Panc1 (cell line): ENCODE results near the gene PIEZO1. TPM values are rescaled to one million over a fixed set of nuclear protein-coding genes. Genes with fewer than 3 reads are reported as not detected.
A peak's percentile ranks its signal among the peaks of the same experiment; 100 is the strongest.

Source experiments
- ATAC-seq: fragments of 200-7000 bp; cut with Tn5 transposase; 2 replicates; pipeline ENCODE4 v1.9.1; 2020; ENCODE audit warnings: mild to moderate bottlenecking, moderate library complexity
- BruUV-seq: library from RNA; stranded (reverse); fragments of 400-500 nt; replicated peaks from 2 replicates; lab custom pipeline; 2021; lab: Mats Ljungman, UMichigan
- CTCF ChIA-PET: fragments of 300-600 bp; sonication (Branson Sonifier 250); formaldehyde crosslinking; loops from one replicate; lab custom pipeline; 2022; ENCODE audit warnings: antibody characterized with exemption; lab: Charles Lee
- POLR2A ChIA-PET: fragments of 300-600 bp; sonication (Branson Sonifier 250); formaldehyde crosslinking; loops from one replicate; lab custom pipeline; 2022; ENCODE audit warnings: antibody characterized with exemption; lab: Charles Lee
- DNase-seq: peaks from one replicate; pipeline ENCODE4 v3.0.0-alpha.2; 2010; ENCODE audit warnings: low read depth, low spot score
- H3K27ac ChIP-seq: 2 replicates; pipeline ENCODE4 v1.5.1; 2011; ENCODE audit warnings: mild to moderate bottlenecking, low read length, inconsistent platforms
- H3K27me3 ChIP-seq: fragments of 200-500 bp; sonication (Bioruptor generic); 2 replicates; pipeline ENCODE4 v1.6.0; 2014; ENCODE audit warnings: low read length, inconsistent platforms; ENCODE audit not compliant: control insufficient read depth, insufficient read depth
- H3K36me3 ChIP-seq: fragments of 200-500 bp; sonication (Bioruptor generic); 2 replicates; pipeline ENCODE4 v1.5.1; 2014; ENCODE audit warnings: inconsistent platforms, mild to moderate bottlenecking, low read length, moderate library complexity; ENCODE audit not compliant: control insufficient read depth, insufficient read depth
- H3K4me1 ChIP-seq: 2 replicates; pipeline ENCODE4 v1.5.1; 2011; ENCODE audit warnings: inconsistent platforms, mild to moderate bottlenecking, low read length, moderate library complexity; ENCODE audit not compliant: control insufficient read depth, insufficient read depth
- H3K4me3 ChIP-seq, 2 experiments: 2 replicates each; pipeline ENCODE4 v1.5.1; 2011 to 2012; ENCODE audit warnings: low read depth in 2 of 2, low read length in 2 of 2, mild to moderate bottlenecking in 2 of 2, inconsistent platforms in 1 of 2, moderate library complexity in 1 of 2
- H3K9me3 ChIP-seq: fragments of 200-500 bp; sonication (Bioruptor generic); 2 replicates; pipeline ENCODE4 v1.5.1; 2014; ENCODE audit warnings: low read depth, mild to moderate bottlenecking, inconsistent platforms, low read length, moderate library complexity; ENCODE audit not compliant: control insufficient read depth, insufficient read depth
- POLR2AphosphoS5 ChIP-seq: IDR thresholded peaks from 2 replicates; pipeline ENCODE4 v1.6.1; 2012; ENCODE audit warnings: mild to moderate bottlenecking, low read depth, low read length, moderate library complexity
- SIN3A ChIP-seq: IDR thresholded peaks from 2 replicates; pipeline ENCODE4 v1.6.1; 2012; ENCODE audit warnings: low read depth, mild to moderate bottlenecking, low read length, moderate library complexity, borderline replicate concordance; ENCODE audit not compliant: insufficient read depth
- TCF7L2 ChIP-seq: IDR thresholded peaks from 2 replicates; pipeline ENCODE4 v1.6.1; 2011; ENCODE audit warnings: mild to moderate bottlenecking, low read depth, low read length, inconsistent platforms
- in situ Hi-C: cut with HindIII; loops from 2 replicates; pipeline ENCODE4 v1.10.0; 2016; ENCODE audit warnings: low sequenced_read_pairs, low pct_unique_long_range_greater_than_20kb
- intact Hi-C: fragments of 100-400 bp; cut with micrococcal nuclease; formaldehyde crosslinking; loops from one replicate; pipeline ENCODE4 v1.10.0; 2022; ENCODE audit not compliant: unreplicated experiment
- total RNA-seq: library from RNA; stranded (reverse); gene quantifications from one replicate; pipeline ENCODE4 v1.2.1, GENCODE V29; 2021; ENCODE audit not compliant: unreplicated experiment
- TF ChIP-seq, protein P1 (sequence below), 2 experiments: IDR thresholded peaks; 2 replicates each; pipeline ENCODE4 v1.6.1; 2011 to 2012; ENCODE audit warnings: low read depth in 2 of 2, control low read depth in 1 of 2, low read length in 1 of 2, mild to moderate bottlenecking in 1 of 2, moderate library complexity in 1 of 2; ENCODE audit not compliant: insufficient read depth in 1 of 2
- TF ChIP-seq, protein P2 (sequence below): fragments of 450-650 bp; IDR thresholded peaks from 2 replicates; pipeline ENCODE4 v1.5.1; 2017; ENCODE audit warnings: mild to moderate bottlenecking

PIEZO1 gene
- total RNA-seq, 1 experiment from 2014 or later = 175 TPM

DNA sequence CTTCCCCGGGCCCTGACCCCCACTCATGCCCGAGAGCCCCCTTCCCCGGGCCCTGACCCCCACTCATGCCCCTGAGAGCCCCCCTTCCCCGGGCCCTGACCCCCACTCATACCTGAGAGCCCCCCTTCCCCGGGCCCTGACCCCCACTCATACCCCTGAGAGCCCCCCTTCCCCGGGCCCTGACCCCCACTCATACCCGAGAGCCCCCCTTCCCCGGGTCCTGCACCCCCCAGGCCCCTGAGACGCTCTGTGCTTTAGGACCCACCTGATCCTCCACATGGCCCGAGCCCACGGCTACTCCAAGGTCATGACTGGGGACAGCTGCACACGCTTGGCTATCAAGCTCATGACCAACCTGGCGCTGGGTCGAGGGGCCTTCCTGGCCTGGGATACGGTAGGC is 72.0 kb downstream of the PIEZO1 start:
- Histone ChIP-seq H3K4me1 (no peaks in the 10 kb centered on the region; the same call in 1 of the 2 replicates), H3K27ac (no peak overlapping the region), H3K27me3 (no peaks in the 10 kb centered on the region), H3K36me3 (no peaks in the 10 kb centered on the region; the same call in 1 of the 2 replicates), H3K9me3 (no peaks in the 10 kb centered on the region), H3K4me3 (no peak overlapping the region)
- TF ChIP-seq SIN3A = no peak
- TF ChIP-seq, protein P1, sequence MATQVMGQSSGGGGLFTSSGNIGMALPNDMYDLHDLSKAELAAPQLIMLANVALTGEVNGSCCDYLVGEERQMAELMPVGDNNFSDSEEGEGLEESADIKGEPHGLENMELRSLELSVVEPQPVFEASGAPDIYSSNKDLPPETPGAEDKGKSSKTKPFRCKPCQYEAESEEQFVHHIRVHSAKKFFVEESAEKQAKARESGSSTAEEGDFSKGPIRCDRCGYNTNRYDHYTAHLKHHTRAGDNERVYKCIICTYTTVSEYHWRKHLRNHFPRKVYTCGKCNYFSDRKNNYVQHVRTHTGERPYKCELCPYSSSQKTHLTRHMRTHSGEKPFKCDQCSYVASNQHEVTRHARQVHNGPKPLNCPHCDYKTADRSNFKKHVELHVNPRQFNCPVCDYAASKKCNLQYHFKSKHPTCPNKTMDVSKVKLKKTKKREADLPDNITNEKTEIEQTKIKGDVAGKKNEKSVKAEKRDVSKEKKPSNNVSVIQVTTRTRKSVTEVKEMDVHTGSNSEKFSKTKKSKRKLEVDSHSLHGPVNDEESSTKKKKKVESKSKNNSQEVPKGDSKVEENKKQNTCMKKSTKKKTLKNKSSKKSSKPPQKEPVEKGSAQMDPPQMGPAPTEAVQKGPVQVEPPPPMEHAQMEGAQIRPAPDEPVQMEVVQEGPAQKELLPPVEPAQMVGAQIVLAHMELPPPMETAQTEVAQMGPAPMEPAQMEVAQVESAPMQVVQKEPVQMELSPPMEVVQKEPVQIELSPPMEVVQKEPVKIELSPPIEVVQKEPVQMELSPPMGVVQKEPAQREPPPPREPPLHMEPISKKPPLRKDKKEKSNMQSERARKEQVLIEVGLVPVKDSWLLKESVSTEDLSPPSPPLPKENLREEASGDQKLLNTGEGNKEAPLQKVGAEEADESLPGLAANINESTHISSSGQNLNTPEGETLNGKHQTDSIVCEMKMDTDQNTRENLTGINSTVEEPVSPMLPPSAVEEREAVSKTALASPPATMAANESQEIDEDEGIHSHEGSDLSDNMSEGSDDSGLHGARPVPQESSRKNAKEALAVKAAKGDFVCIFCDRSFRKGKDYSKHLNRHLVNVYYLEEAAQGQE (IDR thresholded peaks at IDR 0.05; ENCODE audit: insufficient read depth in 1 of 2, low read depth in 2 of 2, low read length in 1 of 2) = no peak
- DNase-seq (no peak), ATAC-seq (no peak)
- intact Hi-C loops (no loop called here), in situ Hi-C loops (no loop called here)
- POLR2A ChIA-PET = no interaction called here
- no TSS peak for BruUV-seq
- CTCF ChIA-PET = no interaction called here

DNA sequence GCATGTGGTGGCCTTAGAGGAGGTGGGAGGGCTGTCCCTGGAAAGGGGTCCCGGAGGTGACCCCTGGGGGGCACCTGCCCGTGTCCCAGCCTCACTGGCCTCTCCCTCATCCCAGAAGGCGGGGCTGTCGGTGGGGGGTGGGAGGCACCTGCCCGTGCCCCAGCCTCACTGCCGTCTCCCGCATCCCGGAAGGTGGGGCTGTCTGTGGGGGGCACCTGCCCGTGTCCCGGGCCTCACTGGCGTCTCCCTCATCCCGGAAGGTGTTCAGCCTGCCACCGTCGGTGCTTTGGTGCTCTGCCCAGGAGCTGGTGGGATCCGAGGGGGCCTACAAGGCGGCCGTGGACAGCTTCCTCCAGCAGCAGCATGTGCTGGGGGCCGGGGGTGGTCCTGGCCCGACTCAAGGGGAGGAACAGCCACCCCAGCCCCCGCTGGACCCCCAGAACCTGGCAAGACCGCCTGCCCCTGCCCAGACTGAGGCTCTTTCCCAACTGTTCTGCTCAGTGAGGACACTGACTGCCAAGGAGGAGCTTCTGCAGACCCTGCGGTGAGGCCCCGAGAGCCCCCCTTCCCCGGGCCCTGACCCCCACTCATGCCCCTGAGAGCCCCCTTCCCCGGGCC is 72.5 kb downstream of the PIEZO1 start:
- H3K9me3 ChIP-seq = no peaks in the 10 kb centered on the region
- intact Hi-C loops (no loop called here), in situ Hi-C loops (no loop called here)
- ChIA-PET POLR2A (no interaction called here), CTCF (no interaction called here)
- H3K4me3 ChIP-seq = no peak overlapping the region
- H3K36me3 ChIP-seq = no peaks in the 10 kb centered on the region
- ATAC-seq (peak; percentile 18), DNase-seq (no peak)
- H3K27me3 ChIP-seq = no peaks in the 10 kb centered on the region
- H3K27ac ChIP-seq = no peak overlapping the region
- H3K4me1 ChIP-seq = no peaks in the 10 kb centered on the region; the same call in 1 of the 2 replicates
- BruUV-seq = no TSS peak
- no peak for TF ChIP-seq SIN3A
- TF ChIP-seq TCF7L2 = peak; percentile 22; the same call in 1 of the 2 replicates

DNA sequence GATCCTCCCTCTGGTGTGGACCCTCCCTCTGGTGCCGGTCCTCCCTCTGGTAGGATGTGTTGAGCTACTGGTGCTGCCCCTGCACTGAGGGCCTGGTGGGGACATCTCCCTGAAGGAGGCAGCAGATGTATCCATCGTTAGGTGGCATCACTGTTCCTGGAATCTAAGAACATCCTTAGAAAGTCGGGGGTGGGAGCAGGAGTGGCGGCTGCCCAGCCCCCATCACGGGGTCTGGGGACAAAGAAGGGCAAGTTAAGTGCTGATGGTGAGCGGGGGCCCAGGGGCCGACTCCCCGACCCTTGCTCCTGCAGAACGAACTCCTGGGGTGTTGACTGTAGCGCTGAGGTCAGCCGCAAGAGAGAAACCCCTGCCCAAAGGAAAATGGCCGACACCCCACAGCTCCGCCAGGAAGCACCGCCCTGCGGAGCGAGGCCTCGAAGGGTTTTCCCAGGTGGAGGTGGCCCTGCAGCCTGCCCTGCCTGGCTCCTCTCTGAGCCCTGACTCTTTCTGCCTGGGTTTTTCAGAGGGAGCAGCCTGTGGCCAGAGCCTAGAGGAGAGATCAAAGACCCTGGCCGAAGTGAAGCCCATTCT is 73.2 kb downstream of the PIEZO1 start:
- TF ChIP-seq, protein P1 (IDR thresholded peaks at IDR 0.05; ENCODE audit: insufficient read depth in 1 of 2, low read depth in 2 of 2, low read length in 1 of 2) = no peak
- TF ChIP-seq, protein P2, sequence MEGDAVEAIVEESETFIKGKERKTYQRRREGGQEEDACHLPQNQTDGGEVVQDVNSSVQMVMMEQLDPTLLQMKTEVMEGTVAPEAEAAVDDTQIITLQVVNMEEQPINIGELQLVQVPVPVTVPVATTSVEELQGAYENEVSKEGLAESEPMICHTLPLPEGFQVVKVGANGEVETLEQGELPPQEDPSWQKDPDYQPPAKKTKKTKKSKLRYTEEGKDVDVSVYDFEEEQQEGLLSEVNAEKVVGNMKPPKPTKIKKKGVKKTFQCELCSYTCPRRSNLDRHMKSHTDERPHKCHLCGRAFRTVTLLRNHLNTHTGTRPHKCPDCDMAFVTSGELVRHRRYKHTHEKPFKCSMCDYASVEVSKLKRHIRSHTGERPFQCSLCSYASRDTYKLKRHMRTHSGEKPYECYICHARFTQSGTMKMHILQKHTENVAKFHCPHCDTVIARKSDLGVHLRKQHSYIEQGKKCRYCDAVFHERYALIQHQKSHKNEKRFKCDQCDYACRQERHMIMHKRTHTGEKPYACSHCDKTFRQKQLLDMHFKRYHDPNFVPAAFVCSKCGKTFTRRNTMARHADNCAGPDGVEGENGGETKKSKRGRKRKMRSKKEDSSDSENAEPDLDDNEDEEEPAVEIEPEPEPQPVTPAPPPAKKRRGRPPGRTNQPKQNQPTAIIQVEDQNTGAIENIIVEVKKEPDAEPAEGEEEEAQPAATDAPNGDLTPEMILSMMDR = no peak
- TF ChIP-seq SIN3A = no peak
- no peak for TF ChIP-seq POLR2AphosphoS5
- TF ChIP-seq TCF7L2 = peak; percentile 84
- intact Hi-C loops (no loop called here), in situ Hi-C loops (no loop called here)
- ChIA-PET POLR2A (no interaction called here), CTCF (no interaction called here)
- peaks cover 5% of the 10 kb centered on the region for H3K4me1 ChIP-seq
- H3K27me3 ChIP-seq = no peaks in the 10 kb centered on the region
- no peak for DNase-seq
- no peak overlapping the region for H3K27ac ChIP-seq
- ATAC-seq = peak; percentile 60
- no peak overlapping the region for H3K4me3 ChIP-seq
- H3K36me3 ChIP-seq = peaks cover 3% of the 10 kb centered on the region; the same call in 1 of the 2 replicates
- H3K9me3 ChIP-seq = no peaks in the 10 kb centered on the region
- no TSS peak for BruUV-seq
